Upper lobe of right lung (tissue), 1 donor: ENCODE results near the gene TACR1. TPM values are rescaled to one million over a fixed set of nuclear protein-coding genes. Genes with fewer than 3 reads are reported as not detected.

Experiments used
- ATAC-seq: fragments of 200-7000 bp; cut with Tn5 transposase; one replicate; pipeline ENCODE4 v1.9.1; 2020; ENCODE audit warnings: mild to moderate bottlenecking, moderate library complexity
- DNase-seq: peaks from one replicate; pipeline ENCODE4 v3.0.0-alpha.2; 2020
- H3K27ac ChIP-seq: fragments of 200-600 bp; one replicate; pipeline ENCODE4 v1.8.0; 2022
- H3K27me3 ChIP-seq: fragments of 200-600 bp; one replicate; pipeline ENCODE4 v1.8.0; 2022; ENCODE audit warnings: mild to moderate bottlenecking
- H3K36me3 ChIP-seq: fragments of 200-600 bp; one replicate; pipeline ENCODE4 v1.8.0; 2022
- H3K4me1 ChIP-seq: fragments of 200-600 bp; one replicate; pipeline ENCODE4 v1.8.0; 2022
- H3K4me3 ChIP-seq: fragments of 200-600 bp; one replicate; pipeline ENCODE4 v1.8.0; 2022; ENCODE audit warnings: mild to moderate bottlenecking
- H3K9me3 ChIP-seq: fragments of 200-600 bp; one replicate; pipeline ENCODE4 v1.8.0; 2022
- intact Hi-C: fragments of 100-400 bp; cut with DNase I; formaldehyde crosslinking; loops from one replicate; pipeline ENCODE4 v1.11.0; 2022
- total RNA-seq: library from RNA; stranded (reverse); fragmentation: NEBNext Ultra II Directional; extraction: Animal tissue kit (Norgen Biotek cat#: 25700); gene quantifications from one replicate; pipeline ENCODE4 v1.2.1, GENCODE V29; 2021
- TF ChIP-seq, protein P1 (sequence below): fragments of 200-600 bp; IDR thresholded peaks from one replicate; pipeline ENCODE4 v1.8.0; 2022; ENCODE audit warnings: antibody characterized with exemption
- donor health status: DM: no; HTN: yes; CAD: no; lungs with severe emphysema.

TACR1 gene
- total RNA-seq, 1 donor from 2014 or later: 1.4 TPM

DNA sequence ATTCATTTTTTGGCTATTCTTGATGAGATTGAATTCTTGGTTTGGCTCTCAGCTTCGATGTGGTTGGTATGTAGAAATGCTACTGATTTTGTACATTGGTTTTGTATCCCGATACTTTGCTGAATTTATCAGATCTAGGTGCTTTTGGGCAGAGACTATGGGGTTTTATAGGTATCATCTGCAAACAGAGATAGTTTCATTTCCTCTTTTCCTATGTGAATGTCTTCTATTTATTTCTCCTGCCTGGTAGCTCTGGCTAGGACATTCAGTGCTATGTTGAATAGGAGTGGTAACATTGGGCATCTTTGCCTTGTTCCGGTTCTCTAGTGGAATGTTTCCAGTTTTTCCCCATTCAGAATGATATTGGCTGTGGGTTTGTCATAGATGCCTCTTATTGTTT lies 5.5 kb upstream of the TACR1 start:
- TF ChIP-seq, protein P1, sequence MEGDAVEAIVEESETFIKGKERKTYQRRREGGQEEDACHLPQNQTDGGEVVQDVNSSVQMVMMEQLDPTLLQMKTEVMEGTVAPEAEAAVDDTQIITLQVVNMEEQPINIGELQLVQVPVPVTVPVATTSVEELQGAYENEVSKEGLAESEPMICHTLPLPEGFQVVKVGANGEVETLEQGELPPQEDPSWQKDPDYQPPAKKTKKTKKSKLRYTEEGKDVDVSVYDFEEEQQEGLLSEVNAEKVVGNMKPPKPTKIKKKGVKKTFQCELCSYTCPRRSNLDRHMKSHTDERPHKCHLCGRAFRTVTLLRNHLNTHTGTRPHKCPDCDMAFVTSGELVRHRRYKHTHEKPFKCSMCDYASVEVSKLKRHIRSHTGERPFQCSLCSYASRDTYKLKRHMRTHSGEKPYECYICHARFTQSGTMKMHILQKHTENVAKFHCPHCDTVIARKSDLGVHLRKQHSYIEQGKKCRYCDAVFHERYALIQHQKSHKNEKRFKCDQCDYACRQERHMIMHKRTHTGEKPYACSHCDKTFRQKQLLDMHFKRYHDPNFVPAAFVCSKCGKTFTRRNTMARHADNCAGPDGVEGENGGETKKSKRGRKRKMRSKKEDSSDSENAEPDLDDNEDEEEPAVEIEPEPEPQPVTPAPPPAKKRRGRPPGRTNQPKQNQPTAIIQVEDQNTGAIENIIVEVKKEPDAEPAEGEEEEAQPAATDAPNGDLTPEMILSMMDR: no peak
- no peak overlapping the region for H3K27ac ChIP-seq
- no peak for ATAC-seq
- intact Hi-C loops: no loop called here
- DNase-seq: no peak
- H3K4me1 ChIP-seq: peaks cover 5% of the 10 kb centered on the region
- no peaks in the 10 kb centered on the region for H3K36me3 ChIP-seq
- H3K27me3 ChIP-seq: peaks cover 22% of the 10 kb centered on the region
- no peak overlapping the region for H3K4me3 ChIP-seq
- H3K9me3 ChIP-seq: no peaks in the 10 kb centered on the region

- DNase-seq: no peak
- Histone ChIP-seq H3K27ac (no peak overlapping the region), H3K36me3 (no peaks in the 10 kb centered on the region), H3K4me3 (no peak overlapping the region), H3K27me3 (peaks cover 44% of the 10 kb centered on the region), H3K9me3 (no peaks in the 10 kb centered on the region), H3K4me1 (peaks cover 12% of the 10 kb centered on the region)
- TF ChIP-seq, protein P1: no peak
- intact Hi-C loops: no loop called here
- no peak for ATAC-seq
Measured at GRCh38 chr2:75202359-75202758, 3.0 kb upstream of the TACR1 start.

- DNase-seq (peak; percentile 81), ATAC-seq (peak; percentile 64)
- Histone ChIP-seq H3K36me3 (no peaks in the 10 kb centered on the region), H3K27ac (no peak overlapping the region), H3K4me3 (peak overlapping the region; percentile 47), H3K4me1 (peaks cover 12% of the 10 kb centered on the region), H3K27me3 (peaks cover 56% of the 10 kb centered on the region), H3K9me3 (no peaks in the 10 kb centered on the region)
- intact Hi-C loops: no loop called here
- TF ChIP-seq, protein P1: no peak
Measured at GRCh38 chr2:75200140-75201096, 1.1 kb upstream of the TACR1 start.

DNA sequence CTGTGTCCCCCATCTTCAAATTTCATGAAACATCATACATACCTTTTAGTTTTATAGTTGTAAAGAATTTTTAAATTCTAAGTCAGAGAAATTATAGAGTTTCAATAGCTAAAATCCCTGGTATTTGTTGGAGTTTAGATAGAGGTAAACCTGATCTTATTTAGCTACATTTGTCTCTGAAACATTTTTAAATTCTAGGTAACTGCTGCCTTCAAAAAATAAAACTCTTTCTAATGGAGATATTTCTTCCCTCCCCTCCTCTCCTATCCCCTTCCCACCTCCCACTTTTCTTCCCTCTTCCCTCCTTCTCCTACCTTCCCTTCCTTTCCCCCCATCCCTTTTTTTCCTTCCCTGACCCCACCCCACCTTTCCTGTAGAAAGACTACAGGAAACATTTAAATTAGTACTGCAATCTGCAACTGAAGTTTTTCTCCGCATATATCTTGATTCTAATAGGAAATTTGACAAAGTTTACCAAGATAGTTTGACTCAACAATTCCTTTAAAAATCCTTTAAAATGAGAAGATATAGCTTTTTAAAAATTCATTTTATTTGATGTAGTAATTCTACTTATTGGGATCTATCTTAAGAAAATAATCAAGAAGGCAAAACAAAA lies 4.1 kb downstream of the TACR1 start:
- H3K4me3 ChIP-seq: no peak overlapping the region
- TF ChIP-seq, protein P1: no peak
- no peaks in the 10 kb centered on the region for H3K9me3 ChIP-seq
- H3K4me1 ChIP-seq: peaks cover 10% of the 10 kb centered on the region
- ATAC-seq: no peak
- H3K27ac ChIP-seq: no peak overlapping the region
- no peak for DNase-seq
- intact Hi-C loops: no loop called here
- H3K36me3 ChIP-seq: no peaks in the 10 kb centered on the region
- H3K27me3 ChIP-seq: peaks cover 38% of the 10 kb centered on the region

DNA sequence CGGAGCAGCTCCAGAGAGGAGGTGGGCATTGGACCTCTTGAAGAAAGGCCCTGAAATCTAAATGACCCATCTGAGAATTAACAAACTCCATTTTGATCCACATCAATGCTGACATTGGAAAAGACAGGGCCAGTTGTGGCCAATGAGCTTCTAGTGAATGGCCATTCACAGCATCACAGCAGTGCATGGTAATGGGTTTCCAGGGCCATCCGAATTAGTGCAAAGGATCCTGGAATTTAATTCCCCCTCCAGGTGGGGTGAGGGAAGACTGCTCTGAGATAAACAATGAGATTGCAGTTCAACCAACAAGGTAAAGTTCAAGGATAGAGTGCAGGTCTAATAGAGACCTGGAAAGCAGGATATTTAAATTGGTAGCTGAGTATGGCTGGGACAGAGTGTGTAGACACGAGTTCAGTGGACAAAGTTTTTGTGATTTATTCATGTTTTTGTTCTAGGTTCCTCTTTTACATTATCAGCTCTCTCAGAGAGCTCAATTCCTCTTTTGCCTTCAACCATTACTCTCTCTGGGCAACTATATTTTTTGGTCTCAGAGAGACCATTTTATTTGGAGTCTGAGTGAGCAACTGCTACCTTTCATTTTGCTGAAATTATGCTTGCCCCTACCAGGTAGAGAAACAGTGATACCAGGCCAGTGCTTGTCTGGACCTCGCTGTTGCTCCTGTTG lies 5.0 kb downstream of the TACR1 start:
- no peak for ATAC-seq
- H3K4me3 ChIP-seq: no peak overlapping the region
- no peaks in the 10 kb centered on the region for H3K9me3 ChIP-seq
- peaks cover 29% of the 10 kb centered on the region for H3K27me3 ChIP-seq
- H3K36me3 ChIP-seq: no peaks in the 10 kb centered on the region
- no peak overlapping the region for H3K27ac ChIP-seq
- TF ChIP-seq, protein P1: no peak
- DNase-seq: no peak
- intact Hi-C loops: no loop called here
- peaks cover 2% of the 10 kb centered on the region for H3K4me1 ChIP-seq
